Stimulated activated CD4-positive, alpha-beta T cell treated with anti-CD3 and anti-CD28 coated beads, TNF-alpha, amount 100 ng/mL, for 1 hour (primary cell): ENCODE results near the gene PRSS12.

Experiments
- DNase-seq, 3 donors: peaks; one replicate each; pipeline ENCODE4 v3.0.0-alpha.2; 2020; ENCODE audit warnings: low read depth in 3 of 3, low spot score in 1 of 3

PRSS12 gene

DNA sequence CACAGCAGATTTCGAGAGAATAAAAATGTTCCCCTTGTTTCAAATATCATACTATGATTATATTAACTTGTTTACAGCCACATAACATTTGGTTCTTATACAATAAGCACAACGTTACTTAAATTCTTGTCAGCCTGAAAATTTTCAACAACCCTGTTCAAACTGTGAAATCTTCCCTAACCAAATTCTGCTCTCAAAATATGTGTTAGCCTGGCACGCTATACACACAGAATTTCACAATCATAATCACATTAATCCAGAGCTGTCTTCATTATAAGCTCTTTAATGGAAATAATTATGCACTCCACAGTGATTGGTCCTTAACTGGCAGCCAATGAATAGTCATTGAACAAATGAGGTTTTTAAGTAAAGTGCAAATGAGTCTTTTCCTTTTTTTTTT lies 7.3 kb upstream of the PRSS12 start:
- DNase-seq, result no peak

DNA sequence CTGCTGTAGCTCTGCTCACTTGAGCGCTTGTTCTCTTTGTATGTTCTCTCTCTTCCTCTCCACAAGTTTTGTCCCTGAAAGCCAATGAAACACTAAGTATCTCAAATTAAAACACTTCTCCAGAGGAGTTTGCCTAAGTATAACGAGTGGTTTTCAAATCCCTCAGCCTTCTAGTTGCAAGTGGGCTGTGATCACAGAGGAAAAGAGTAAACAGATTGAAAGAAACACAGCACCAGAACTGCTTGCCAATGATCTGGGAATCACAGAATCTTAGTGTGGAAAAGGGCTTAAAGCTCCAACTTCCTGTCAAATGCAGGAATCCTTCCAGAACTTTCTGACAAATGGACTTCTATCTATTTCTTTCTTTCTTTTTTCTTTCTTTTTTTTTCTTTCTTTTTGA lies 4.8 kb upstream of the PRSS12 start:
- DNase-seq, result no peak

DNA sequence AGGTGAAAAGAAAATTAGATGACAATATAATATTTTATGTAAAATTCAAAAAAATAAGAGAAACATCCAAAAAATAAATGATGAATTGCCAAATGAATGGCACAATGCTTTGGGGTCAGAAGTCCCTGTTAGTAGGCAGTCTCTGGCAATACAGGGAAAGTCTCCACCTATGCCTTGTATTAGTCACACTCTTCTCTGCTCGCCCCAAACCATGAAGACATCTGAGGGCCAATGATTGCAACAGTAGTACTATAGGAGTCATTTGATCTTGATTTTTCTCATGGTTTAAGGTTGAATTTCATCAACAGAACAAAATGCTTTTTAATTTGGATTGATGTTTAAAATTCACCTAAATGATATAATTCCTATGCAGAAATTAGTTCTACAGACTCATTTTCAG lies 3.9 kb upstream of the PRSS12 start:
- no peak for DNase-seq

DNA sequence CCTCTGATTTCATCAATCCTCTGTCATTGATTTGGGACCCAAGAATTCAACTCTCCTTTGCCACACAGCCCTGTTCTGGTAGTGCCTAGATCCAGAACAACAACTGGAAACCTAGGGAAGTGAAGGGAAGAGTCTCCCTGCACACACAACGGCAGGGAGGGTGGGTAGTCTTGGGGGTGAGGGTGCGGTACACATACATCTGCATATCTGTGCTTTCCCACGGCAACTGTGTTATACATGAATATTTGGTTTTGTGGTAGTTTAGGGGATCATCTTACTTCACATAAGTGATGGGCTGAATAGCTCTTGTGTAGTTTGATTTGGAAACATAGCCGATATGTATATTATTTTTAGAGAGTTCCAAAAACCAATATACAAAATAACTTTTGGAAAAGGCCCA lies 3.3 kb upstream of the PRSS12 start:
- no peak for DNase-seq

DNA sequence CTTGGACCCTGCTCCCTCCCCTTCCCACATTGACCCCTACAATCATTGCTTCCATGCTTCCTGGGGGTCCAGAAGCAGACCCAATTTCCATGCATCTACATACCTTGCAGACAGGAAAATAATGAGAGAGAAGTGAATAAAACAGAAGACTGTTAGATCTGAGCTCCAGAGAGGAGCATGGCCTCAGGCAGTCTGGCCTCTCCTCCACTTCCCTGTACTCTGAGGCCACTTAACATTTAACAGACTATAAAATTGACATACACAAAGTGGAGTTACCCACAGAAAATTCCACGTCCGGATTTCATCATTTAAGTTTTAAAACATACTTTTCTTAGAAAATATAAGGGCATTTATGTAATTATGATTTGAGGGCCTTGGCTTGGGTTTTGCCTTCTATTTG lies 2.1 kb upstream of the PRSS12 start:
- DNase-seq, result no peak

DNA sequence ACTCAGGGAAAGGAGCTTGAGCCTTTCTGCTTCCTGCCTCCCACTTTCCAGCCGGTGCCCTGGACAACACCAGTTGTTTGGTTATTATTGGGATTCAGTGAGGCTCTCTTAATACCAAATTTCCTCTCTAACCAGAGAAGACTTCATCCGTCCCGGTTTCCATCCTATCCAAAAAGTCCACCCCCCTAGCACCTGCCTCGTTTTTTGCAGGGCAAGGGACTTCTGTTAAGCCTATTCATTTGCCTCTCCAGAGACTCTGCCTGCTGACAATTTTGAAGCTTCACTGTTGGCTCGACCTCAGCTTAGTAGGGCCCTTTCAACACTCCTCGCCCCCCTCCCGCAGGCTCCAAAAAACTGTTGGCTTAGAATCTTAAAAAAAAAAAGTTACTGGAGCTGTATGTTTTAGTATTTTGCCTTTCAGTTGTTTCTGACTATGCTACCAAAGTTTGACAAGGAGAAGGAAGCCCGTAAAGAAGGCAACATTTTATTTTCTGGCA lies 779 bp upstream of the PRSS12 start:
- no peak for DNase-seq

DNA sequence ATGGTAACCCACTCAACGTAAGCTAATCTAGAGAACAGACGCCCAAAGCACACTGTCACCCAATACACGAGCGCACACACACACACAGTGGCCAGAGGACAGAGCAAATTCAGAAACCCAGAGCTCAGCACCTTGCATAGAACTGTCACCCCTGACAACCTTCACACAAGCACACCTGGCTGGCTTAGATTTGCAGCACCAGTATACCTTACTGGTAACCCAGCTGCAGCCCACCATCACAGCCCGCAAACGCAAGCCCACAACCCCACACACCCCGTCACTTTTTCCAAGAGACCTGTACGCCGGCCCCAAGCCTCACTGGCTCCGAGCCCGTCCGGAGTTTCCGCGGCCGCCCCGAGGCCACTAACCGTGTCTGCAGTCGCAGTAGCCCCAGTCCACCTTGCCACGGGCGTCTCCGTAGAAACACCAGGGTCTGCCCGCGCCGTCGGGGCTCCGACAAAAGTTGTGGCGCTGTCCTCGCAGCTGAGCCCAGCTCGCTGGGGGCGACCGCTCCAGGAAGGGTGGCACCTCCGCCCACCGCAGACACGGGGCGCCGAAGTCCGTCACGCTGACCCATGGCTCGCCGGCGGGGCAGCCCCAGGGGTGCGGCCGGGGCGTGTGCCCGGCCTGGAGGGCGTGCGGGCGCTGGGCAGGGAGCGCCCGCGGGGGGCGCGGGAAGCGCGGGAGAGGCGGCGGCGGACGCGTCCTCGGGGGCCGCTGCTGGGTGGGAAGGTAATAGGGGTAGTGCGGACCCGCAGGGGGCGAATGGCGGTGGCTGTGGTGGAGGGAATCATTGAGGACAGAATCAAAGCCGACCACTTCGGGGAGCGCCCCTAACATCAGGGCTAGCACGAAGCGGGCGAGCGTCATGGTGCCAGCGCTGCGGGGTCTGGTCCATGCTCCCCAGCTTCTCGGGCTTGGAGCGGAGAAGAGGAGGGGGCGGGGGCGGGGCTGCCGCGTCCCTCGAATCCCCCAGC lies 664 bp downstream of the PRSS12 start:
- no peak for DNase-seq

DNA sequence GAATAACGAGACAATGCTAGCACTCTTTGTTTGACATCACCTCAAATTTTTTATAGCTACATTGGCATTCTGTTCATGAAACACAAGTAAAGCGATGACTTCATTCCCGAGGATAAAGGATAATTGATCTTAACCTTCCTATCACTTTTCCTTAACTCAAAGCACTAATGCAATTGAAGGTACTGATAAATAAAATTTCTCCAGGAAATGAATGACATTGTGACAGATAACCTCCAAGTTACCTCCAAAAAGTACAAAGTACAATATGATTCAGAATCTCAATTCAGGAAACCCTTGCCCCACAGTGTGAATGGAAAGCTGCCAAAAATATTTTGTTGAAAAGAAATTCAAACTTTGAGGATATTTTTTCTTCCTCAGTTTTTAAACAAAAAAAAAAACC lies 1.8 kb downstream of the PRSS12 start:
- no peak for DNase-seq

DNA sequence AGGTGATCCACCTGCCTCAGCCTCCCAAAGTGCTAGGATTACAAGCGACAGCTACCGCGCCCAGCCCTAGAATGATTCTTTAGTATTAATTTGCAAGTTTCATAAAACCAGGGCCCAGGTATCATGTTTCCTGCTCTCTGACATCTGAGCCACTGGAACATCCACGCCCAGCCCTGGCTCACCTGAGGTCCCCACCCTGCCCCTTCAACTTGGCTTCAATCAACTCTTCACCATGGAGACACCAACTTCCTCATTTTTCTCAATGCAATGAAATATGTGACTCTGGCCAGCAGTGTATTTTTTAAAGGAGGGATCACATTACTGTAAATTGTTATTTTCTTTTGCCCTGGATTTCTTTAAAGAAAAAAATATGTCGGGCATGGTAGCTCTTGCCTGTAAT lies 3.9 kb downstream of the PRSS12 start:
- DNase-seq, result no peak

DNA sequence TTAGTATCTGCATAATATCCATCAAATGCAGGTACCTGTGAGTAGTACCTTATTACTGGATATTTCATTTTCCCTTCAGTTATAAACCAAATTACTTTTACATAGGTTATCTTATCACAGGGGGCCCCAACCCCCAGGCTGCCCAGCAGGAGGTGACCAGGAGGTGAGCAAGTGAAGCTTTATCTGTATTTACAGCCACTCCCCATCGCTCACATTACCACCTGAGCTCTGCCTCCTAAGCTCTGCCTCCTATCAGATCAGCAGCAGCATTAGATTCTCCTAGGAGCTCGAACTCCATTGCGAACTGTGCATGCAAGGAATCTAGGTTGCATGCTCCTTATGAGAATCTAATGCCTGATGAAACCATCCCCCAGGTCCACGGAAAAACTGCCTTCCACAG lies 6.3 kb downstream of the PRSS12 start:
- no peak for DNase-seq

DNA sequence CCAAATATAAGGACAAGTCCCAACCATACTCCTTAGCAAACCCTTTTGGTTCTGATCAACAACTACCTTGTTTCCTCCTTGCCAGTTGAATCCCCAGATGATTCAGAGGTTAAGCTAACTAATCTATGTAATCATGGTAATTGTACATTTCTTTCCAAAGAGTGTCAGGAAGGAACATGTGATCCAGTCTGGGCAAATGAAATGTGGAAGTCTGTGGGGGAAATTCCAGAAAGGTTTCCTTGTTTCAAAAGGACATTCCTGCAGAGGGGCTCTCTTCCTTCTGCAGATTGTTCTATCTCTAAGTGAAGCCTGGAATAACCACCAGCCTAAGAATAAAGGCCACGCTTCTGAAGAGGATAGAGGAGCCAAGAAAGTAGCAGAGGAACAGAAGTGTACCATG lies 7.0 kb downstream of the PRSS12 start:
- no peak for DNase-seq

DNA sequence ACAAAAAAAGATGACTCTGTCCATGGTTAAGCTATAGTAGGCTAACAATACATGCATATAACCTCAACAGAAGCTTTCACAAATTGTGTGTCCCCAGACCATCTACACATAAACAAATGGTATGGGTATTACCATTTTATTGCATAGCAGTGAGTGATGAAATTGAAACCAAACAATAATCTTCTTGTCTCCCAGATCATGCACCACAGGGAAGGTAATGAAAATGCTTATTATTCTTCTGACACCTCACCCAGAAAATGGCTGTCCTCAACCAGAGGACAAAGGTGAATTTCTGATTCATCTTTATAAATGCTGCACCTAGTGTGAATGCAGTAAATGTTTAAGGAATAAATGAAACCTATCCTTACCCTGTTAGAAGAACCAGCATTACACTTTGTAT lies 8.0 kb downstream of the PRSS12 start:
- no peak for DNase-seq

DNA sequence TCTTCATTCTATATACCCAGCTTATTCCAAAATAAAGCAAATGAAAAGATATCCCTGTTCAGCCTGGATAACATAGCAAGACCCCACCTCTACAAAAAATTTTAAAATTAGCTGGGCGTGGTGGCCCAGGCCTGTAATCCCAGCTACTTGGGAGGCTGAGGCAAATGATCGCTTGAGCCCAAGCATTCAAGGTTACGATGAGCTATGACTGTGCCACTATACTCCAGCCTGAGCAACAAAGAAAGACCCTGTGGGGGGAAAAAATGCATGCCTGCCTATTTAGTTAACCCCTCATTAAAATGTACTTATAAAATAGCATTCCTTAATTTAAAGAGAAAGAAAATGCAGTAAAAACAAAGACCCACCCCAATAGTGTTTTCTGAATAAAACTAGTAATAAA lies 9.3 kb downstream of the PRSS12 start:
- DNase-seq, result no peak

DNA sequence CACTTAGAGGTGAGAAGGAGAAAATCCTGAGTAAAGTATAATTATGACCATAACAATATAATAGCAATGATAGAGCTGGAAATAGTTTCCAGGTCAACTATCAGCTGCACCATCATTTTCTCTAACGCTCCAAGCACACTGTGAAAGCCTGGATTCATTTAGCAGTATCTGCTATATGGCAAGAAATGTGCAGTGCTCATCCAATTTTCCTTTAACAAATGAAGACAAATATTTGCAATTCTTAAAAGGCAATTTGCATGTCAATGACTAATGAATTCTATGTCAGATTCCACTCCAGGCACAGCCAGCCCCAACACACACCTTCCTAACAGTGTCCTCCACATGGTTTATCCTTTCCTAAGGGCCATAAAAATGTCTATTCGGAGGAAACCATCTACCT lies 12.7 kb downstream of the PRSS12 start:
- DNase-seq, result no peak

DNA sequence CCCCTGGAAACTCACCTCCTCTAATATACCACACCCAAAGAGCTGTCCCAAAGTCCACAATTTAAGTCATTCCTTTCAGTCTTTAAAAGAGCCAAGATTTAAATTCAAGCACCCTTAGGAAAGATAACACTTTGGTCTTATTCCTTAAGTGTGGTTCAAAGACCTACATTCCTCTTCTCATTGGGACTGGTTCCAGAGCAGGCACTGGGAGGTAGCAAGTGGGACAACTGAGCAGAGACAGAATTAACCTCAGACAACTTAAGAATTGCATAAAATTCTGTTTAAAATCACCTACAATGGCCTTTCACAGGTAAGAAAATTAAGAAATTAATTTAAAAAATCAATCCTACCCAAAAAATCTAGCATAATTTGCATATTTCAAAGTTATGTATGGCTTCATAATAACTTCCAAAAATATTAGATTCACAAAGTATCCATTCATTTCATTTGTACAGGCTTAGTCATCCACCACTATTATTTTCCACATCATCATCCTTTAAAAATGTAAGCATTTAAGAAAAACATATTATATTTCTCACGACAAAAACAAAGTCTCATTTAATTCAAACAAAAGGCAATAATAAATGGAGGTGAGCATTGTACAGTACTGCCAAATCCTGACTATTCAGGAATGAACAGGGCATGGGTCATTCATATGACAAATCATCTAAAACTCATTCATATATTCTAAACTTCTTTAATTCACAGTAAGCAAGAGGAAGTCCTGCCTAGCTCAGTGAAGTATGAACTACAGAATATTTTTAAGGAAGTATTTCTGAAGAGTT lies 13.6 kb downstream of the PRSS12 start:
- no peak for DNase-seq

DNA sequence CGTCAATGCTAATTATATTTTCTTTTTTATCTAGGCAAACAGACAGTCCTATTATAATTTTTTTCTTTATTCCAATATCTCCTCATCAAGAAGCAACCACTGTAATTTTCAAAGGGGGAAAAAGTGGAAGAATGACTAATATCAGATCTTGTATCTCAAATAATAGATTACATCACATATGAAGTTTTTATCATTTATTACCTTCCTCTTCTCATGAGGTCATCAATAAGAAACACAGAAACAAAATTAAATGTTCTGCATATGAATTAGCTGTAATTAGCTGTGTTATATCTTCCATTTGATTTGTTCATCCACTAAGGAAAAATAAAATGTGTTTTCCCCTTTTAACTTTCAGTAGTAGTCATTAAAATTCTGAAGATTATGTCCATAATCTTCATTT lies 14.3 kb downstream of the PRSS12 start:
- no peak for DNase-seq

DNA sequence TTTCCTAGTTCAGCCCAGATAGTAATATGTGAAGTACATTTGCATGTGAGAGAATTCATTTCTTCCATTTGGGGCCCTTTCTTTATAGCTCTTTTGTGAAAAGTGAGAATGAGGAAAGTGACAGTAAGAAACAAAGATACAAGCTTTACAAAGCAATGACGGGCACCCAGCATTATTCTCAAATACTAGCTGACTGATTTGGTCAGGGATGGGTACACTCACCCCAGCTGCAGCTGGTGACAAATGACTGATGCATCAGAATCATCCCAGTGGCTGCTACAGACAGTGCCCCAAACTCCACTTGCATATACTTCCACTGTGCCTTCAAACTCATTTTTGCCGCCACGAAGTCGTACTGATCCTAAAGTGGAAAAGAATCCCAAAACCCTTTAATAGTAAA lies 14.8 kb downstream of the PRSS12 start:
- no peak for DNase-seq

DNA sequence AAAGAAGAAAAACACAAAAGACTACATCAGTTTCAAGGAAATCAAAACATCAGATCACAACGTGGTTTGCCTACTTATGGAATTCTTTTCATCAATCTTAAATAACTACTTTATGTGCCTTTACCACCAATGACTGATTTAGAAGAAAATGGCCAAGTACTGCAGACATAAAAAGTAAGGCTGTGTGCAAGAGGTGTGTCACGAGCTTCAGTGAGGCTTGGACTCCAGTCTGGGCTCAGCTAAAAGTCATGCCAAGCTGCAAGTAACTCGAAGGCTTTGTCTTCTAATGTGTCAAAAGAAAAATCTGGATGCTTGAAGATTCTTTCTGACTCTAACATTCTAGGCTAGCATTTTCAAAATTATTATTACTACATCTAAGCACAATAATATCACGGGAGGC lies 17.0 kb downstream of the PRSS12 start:
- DNase-seq, result no peak

DNA sequence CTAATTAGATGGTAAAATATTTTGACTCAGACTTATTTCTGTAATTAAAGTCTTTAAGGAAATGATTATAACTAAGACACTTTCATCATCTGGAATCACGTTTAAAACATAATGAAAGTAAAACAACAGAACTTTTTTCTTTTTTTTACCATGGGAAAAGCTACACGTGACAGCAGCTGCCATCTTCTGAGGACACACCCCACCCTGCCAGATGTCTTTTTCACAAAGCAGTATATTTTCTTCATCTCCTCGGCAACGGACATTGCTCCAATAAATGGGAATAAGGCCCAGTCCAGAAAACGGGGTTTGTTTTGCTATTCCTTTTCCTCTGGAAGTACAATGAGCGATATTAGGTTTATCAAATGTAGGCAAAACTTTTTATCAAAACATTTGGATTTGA lies 17.5 kb downstream of the PRSS12 start:
- no peak for DNase-seq

DNA sequence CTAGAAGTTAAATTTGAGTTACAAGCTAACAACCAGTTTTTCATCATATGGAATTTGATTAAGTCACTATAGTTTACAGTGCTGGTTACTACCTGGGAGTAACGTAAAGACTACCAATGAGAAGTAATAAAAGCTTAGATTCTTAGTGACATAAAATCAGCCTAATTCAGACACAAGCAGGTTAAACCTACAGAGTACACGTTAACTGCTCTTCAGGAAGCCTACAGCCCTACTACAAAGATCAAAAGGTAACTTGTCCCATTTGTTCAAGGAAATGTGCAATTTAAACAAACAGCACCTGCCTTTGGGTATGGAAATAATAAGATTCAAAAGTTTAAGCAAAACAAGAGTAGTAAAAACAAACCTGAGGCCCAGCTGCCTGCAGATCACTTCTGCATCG lies 21.5 kb downstream of the PRSS12 start:
- no peak for DNase-seq

DNA sequence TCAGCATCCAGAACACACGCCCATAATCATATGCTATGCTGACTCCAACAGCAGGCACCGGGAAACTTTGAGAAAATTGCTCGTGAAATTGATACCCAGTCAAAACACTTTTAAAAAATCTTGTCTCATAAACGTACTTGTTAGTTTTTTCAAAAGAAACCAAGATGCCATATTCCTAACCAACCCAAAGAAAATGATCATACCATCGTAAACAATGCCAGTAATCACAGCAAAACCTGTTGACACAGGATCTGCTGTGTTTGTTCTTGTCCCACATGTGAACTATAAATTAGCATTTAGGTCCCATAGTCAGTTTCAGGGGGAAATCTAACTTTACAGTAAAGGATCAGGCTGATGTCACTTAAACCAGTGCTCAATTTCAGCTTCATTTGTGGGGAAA lies 23.0 kb downstream of the PRSS12 start:
- DNase-seq, result no peak

DNA sequence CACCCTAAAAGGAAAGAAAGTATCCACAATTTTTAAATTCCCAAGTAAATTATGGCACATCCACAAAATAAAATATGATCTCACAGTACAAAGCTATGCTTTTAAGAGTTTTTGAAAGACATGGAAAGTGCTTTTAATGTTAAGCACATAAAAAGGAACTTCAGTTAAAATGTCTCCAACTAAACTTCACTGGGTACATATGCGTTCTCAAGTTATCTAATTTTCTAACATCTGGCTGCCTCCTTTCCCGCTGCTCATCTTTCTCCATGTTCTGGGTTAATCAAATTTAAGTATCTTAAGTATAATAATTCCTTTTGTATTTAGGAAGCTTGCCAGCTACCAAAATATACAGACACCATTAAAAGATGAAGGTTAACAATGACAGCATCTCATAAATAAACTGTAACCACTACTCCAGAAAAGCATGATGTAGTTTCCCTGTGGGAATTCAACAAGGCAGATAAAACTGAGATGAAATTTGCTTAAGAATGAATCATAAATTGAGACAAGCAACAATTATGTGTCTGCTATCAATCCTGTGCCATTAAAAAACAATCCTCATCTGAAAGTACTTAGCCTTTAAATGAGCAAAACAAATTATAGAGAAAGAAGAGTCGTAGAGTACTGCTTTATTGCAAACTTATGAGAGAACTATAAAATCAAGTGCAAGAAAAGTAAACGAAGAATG lies 25.1 kb downstream of the PRSS12 start:
- no peak for DNase-seq
